NCI-H2171 treated with DMSO at 0.1 percent for 48 hours (cell line): Measurements from ENCODE around the gene CCDC192.

ENCODE experiments used
- DNase-seq: peaks from one replicate; lab custom pipeline; 2025; lab: John Stamatoyannopoulos, UW

The CCDC192 gene

GRCh38 chr5:127810707-127811490 lies 107.7 kb downstream of the CCDC192 start:
- no peak for DNase-seq

- no peak for DNase-seq
Measured at GRCh38 chr5:127812570-127812969, 109.4 kb downstream of the CCDC192 start.

GRCh38 chr5:127813633-127814587 lies 110.7 kb downstream of the CCDC192 start:
- DNase-seq = no peak

GRCh38 chr5:127814588-127814973 lies 111.4 kb downstream of the CCDC192 start:
- DNase-seq = no peak

GRCh38 chr5:127820910-127821553 lies 117.8 kb downstream of the CCDC192 start:
- DNase-seq = no peak

GRCh38 chr5:127821896-127822295 lies 118.7 kb downstream of the CCDC192 start:
- no peak for DNase-seq

GRCh38 chr5:127824126-127824525 lies 120.9 kb downstream of the CCDC192 start:
- no peak for DNase-seq

GRCh38 chr5:127826011-127826410 lies 122.8 kb downstream of the CCDC192 start:
- DNase-seq = no peak

GRCh38 chr5:127827451-127827850 lies 124.3 kb downstream of the CCDC192 start:
- DNase-seq = no peak

GRCh38 chr5:127830157-127830556 lies 127.0 kb downstream of the CCDC192 start:
- no peak for DNase-seq

GRCh38 chr5:127830829-127831598 lies 127.8 kb downstream of the CCDC192 start:
- no peak for DNase-seq

- DNase-seq = no peak
Measured at GRCh38 chr5:127832067-127832466, 128.9 kb downstream of the CCDC192 start.

GRCh38 chr5:127834094-127834531 lies 130.9 kb downstream of the CCDC192 start:
- DNase-seq = peak; percentile 37

GRCh38 chr5:127834554-127834953 lies 131.4 kb downstream of the CCDC192 start:
- peak; percentile 36 for DNase-seq

- no peak for DNase-seq
Measured at GRCh38 chr5:127838661-127839060, 135.5 kb downstream of the CCDC192 start.

- no peak for DNase-seq
Measured at GRCh38 chr5:127839072-127839471, 135.9 kb downstream of the CCDC192 start.

GRCh38 chr5:127839496-127840197 lies 136.5 kb downstream of the CCDC192 start:
- no peak for DNase-seq

- no peak for DNase-seq
Measured at GRCh38 chr5:127840198-127840524, 137.0 kb downstream of the CCDC192 start.

GRCh38 chr5:127840809-127841208 lies 137.6 kb downstream of the CCDC192 start:
- no peak for DNase-seq

- peak; percentile 58 for DNase-seq
Measured at GRCh38 chr5:127844581-127845021, 141.4 kb downstream of the CCDC192 start.

- DNase-seq = no peak
Measured at GRCh38 chr5:127846884-127847283, 143.7 kb downstream of the CCDC192 start.
